Natural killer cell treated with Interleukin-12 subunit alpha and Interleukin-12 subunit beta and Interleukin-15 and Interleukin-18, amount 100 ng/mL, for 72 hours (primary cell): ENCODE results near the gene HAGHL. TPM values are rescaled to one million over a fixed set of nuclear protein-coding genes. Genes with fewer than 3 reads are reported as not detected.
A peak's percentile ranks its signal among the peaks of the same experiment; 100 is the strongest.

Experiments used
- ATAC-seq, 2 donors: fragments of 150-1000 bp; cut with Tn5 transposase in 1 of 2; sonication (Bioruptor Pico), chemical (Tn5 transposase) in 1 of 2; 2 replicates each; pipeline ENCODE4 v1.10.0; 2021
- DNase-seq: peaks from one replicate; pipeline ENCODE4 v3.0.0; 2022; ENCODE audit warnings: low spot score
- H3K27ac Mint-ChIP-seq, 2 donors: 1 replicate in 1 of 2; 2 replicates in 1 of 2; pipeline ENCODE4 v1.8.0; 2022; ENCODE audit warnings: mixed read lengths in 2 of 2, mild to moderate bottlenecking in 1 of 2, moderate library complexity in 1 of 2
- H3K27me3 Mint-ChIP-seq, 2 donors: 1 replicate in 1 of 2; 2 replicates in 1 of 2; pipeline ENCODE4 v1.8.0; 2022; ENCODE audit warnings: mixed read lengths in 2 of 2
- H3K36me3 Mint-ChIP-seq: one replicate; pipeline ENCODE4 v1.8.0; 2022; ENCODE audit warnings: mixed read lengths
- H3K4me1 Mint-ChIP-seq, 2 donors: 1 replicate in 1 of 2; 2 replicates in 1 of 2; pipeline ENCODE4 v1.8.0; 2022; ENCODE audit warnings: low read depth in 2 of 2, mixed read lengths in 2 of 2, mild to moderate bottlenecking in 1 of 2
- H3K4me3 Mint-ChIP-seq: one replicate; pipeline ENCODE4 v1.8.0; 2022; ENCODE audit warnings: mixed read lengths
- H3K9me3 Mint-ChIP-seq: 2 replicates; pipeline ENCODE4 v1.8.0; 2022; ENCODE audit warnings: mixed read lengths
- total RNA-seq, 2 donors: library from RNA; stranded (reverse); gene quantifications; one replicate each; pipeline ENCODE4 v1.2.3, GENCODE V29; 2022

Gene HAGHL
- total RNA-seq, 2 donors from 2014 or later = 5.4 to 15.3 TPM

DNA sequence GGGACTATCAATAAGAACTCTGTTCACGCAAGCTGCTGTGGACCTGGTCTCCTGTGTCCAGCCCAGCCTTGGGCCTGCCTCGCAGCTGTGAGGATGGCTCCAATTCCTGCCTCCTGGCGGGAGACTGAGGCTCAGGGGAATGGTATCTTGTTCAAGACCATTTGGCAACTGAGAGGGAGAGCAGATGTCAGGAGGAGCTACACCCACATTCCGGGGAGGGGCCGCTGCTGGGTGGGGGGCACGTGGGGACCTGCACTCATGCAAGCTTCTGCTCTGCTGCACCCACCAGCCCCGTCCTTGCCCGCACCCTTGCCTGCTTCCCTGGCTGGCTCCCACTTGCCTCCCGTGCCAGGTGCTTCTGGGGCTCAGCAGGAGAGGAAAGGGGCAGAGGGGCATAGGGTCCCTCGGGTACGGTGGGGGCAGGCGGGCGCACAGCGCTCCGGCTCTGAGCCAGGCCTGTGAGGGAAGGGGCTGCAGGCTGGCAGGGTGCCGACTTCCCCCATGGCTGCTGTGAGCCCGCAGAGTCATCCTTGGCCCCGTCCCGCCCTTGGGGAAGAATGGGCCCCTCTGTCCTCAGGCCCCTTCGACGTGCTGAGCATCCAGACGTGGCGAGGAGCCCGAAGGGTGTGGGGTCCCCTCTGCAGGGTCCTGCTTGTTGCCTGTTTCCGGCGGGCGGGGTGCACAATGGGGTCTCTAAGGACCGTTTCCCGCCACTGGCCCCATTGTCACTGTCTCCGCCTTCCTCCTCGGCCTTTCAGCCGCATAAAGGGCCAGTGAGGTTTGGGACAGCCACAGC, 9.3 kb upstream of the HAGHL start:
- Mint-ChIP-seq H3K27me3 (peaks cover 0 to 2% of the 10 kb centered on the region in 2 donors), H3K36me3 (no peaks in the 10 kb centered on the region), H3K9me3 (no peaks in the 10 kb centered on the region), H3K27ac (no peak overlapping the region), H3K4me3 (no peak overlapping the region), H3K4me1 (peaks cover 0 to 16% of the 10 kb centered on the region in 2 donors)
- no peak for ATAC-seq
- no peak for DNase-seq

DNA sequence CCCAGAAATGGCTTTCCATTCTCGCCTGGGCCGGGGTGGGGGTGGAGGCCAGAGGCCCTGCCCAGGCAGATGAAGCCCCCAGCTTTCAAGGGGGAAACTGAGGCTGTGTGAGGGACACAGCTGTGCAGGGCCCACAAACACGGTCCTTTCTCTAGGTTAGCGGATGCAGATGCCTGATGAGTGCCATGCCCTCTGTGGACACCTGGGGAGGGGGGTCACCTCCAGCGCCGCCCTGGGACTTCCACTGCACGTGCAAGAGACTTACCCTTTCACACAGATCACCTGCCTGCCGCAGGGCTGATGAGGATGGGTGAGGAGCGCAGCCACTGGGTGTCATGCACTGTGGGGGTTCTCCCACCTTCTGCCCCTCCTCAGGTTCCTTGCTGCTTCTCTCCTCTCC, 8.5 kb upstream of the HAGHL start:
- Mint-ChIP-seq H3K27ac (no peak overlapping the region), H3K27me3 (no peaks in the 10 kb centered on the region), H3K36me3 (no peaks in the 10 kb centered on the region), H3K9me3 (no peaks in the 10 kb centered on the region), H3K4me3 (no peak overlapping the region), H3K4me1 (peaks cover 0 to 15% of the 10 kb centered on the region in 2 donors)
- no peak for DNase-seq
- ATAC-seq = no peak

DNA sequence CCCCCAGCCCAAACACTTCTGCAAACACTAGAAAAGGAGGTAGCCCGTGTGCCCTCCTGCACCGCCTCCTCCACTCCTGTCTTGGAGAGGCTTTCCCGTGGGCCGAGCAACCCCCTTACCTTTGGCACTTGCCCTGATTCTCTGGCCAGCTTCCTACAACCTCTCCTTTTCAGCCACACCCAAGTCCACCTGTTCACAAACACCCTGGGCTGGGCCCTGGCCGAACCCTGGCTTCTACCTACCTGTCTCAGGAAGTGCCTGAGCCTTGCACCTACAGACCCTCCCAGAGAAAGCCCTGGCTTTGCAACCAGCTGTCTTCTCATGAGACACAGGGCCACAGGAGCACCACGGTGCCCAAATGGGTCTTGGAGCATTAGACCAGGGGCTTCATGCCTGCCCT, 8.0 kb upstream of the HAGHL start:
- ATAC-seq = no peak
- Mint-ChIP-seq H3K4me3 (peak overlapping the region; percentile 79), H3K4me1 (peaks cover 0 to 15% of the 10 kb centered on the region in 2 donors), H3K27ac (no peak overlapping the region), H3K27me3 (no peaks in the 10 kb centered on the region), H3K9me3 (no peaks in the 10 kb centered on the region), H3K36me3 (no peaks in the 10 kb centered on the region)
- DNase-seq = no peak

DNA sequence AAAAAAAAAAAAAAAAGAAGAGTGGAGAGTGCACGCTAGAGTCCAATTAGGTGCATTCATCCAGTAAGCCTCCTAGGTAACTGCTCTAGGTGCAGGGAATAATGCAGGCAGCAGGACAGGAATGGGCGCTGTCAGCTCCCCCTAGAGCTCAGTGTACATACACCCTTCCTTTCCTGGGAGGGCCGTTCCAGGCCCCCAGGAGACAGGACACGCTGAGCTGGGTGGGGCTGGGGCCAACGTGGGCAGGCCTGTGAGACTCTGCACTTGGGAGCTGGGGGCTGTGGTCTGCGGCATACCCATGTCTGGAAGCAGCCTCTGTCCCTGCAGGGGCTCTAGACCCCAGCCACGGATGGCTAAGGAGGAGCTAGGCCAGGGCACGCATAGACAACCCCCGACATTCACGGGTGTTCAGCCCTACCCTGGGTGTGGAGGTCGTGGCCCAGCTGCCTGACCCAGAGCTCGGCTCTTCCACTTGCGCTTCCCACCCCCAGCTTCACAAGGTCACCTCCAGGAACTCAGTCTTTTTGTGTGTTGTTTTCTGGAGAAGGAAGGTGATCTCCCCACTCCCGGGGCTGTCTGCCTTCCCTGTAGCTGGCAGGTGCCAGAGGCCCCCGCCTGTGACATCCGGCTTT, 7.0 kb upstream of the HAGHL start:
- Mint-ChIP-seq H3K27me3 (no peaks in the 10 kb centered on the region), H3K36me3 (no peaks in the 10 kb centered on the region), H3K27ac (peak overlapping the region; percentile 41 to 57), H3K9me3 (no peaks in the 10 kb centered on the region), H3K4me3 (peak overlapping the region; percentile 79), H3K4me1 (peaks cover 0 to 15% of the 10 kb centered on the region in 2 donors)
- DNase-seq (no peak), ATAC-seq (no peak)

DNA sequence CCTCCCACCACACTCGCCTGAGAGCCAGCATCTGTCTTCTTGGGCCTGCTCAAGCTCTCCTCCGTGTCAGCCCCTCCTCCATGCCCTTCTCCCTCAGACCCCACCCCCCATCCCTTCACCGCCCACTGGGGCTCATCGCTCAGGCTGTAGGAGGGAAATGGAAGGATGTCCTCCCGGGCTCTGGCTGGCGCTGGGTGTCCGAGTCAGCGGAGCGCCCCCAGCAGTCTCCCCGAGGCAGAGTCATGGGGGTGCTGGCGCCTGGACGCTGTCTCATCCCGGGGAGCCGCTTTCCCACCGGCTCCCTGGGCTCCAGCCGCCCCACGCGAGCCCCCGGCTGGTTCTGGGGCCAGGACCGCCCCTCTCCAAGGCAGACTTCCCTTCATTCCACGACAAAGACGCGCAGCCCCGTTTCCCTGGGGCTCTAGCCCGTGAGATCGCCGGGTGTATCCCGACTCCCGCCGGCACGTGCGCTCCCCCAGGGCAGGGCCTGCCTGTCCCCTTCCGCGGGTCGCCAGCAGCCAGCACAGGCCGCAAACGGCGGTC, 6.4 kb upstream of the HAGHL start:
- Mint-ChIP-seq H3K36me3 (no peaks in the 10 kb centered on the region), H3K9me3 (no peaks in the 10 kb centered on the region), H3K27ac (peak overlapping the region; percentile 41 to 57), H3K4me3 (peak overlapping the region; percentile 79), H3K4me1 (peaks cover 0 to 15% of the 10 kb centered on the region in 2 donors), H3K27me3 (no peaks in the 10 kb centered on the region)
- DNase-seq = no peak
- peak; percentile 29 to 37 for ATAC-seq

DNA sequence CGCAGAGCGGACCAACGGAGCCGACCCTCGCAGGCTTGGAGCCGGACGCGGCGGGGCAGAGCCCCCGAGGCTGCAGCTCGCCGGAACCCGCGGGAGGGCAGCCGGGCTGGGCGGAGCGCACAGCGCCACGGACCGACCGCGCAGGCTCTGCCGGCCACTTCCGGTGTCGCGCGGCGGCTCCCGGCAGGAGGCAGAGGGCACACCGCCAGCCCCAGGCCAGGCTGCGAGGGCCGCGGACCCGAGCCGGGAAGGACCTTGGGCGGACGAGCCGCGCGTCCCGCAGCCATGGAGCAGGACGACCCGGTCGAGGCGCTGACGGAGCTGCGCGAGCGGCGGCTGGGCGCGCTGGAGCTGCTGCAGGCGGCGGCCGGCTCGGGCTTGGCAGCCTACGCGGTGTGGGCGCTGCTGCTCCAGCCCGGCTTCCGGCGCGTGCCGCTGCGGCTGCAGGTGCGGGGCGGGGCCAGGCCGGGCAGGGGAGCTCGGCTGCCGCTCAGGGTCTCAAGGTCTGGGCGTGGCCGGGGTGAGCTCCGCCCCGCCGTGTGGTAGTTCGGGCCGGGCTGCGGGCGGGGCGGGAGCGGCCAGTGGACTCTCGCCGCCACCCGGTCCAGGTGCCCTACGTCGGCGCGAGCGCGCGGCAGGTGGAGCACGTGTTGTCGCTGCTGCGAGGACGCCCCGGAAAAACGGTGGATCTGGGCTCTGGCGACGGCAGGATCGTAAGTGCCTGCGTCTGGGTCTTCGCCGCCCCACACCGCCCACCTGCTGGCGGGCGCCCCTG, 5.7 kb upstream of the HAGHL start, which contains the start of gene ANTKMT:
ANTKMT (plus strand) TSS at position 157 of the 775 bp plus-strand sequence; CDS start at position 286, 129 bp downstream.
- H3K27me3 Mint-ChIP-seq = no peaks in the 10 kb centered on the region
- DNase-seq (peak; percentile 88), ATAC-seq (peak; percentile 83 to 90)
- peak within 1 kb of the TSS; percentile 41 to 57 for H3K27ac Mint-ChIP-seq
- H3K4me1 Mint-ChIP-seq = peaks cover 0 to 15% of the 10 kb centered on the region in 2 donors
- no peaks in the 10 kb centered on the region for H3K9me3 Mint-ChIP-seq
- peak within 1 kb of the TSS; percentile 79 for H3K4me3 Mint-ChIP-seq
- no peaks in the 10 kb centered on the region for H3K36me3 Mint-ChIP-seq

DNA sequence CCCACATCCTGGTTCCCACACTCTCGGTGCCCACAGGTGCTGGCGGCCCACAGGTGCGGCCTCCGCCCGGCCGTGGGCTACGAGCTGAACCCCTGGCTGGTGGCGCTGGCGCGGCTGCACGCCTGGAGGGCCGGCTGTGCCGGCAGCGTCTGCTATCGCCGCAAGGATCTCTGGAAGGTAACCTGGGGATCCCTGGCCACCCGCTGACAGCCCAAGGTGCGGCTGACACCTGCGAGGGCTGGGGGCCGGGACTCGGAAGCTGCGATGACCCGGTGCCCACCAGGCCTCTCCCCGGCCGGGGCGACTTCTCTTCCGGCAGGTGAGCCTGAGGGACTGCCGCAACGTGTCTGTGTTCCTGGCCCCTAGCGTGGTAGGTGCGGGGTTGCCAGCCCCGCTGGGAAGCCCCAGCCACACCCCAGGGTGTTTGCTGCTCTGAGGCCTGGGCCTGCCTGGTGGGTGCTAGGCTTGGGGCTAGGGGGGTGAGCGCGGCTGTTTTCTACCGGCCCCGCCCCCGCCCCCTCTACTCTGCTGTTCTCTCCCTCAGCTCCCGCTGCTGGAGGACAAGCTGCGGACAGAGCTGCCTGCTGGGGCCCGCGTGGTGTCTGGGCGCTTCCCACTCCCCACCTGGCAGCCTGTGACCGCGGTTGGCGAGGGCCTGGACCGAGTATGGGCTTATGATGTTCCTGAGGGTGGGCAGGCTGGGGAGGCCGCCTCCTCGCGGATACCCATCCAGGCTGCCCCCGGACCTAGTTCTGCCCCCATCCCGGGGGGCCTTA, 5.0 kb upstream of the HAGHL start:
- no peak for DNase-seq
- no peak for ATAC-seq
- Mint-ChIP-seq H3K36me3 (no peaks in the 10 kb centered on the region), H3K4me1 (peaks cover 0 to 15% of the 10 kb centered on the region in 2 donors), H3K4me3 (peak overlapping the region; percentile 49), H3K27ac (no peak overlapping the region), H3K27me3 (no peaks in the 10 kb centered on the region), H3K9me3 (no peaks in the 10 kb centered on the region)

DNA sequence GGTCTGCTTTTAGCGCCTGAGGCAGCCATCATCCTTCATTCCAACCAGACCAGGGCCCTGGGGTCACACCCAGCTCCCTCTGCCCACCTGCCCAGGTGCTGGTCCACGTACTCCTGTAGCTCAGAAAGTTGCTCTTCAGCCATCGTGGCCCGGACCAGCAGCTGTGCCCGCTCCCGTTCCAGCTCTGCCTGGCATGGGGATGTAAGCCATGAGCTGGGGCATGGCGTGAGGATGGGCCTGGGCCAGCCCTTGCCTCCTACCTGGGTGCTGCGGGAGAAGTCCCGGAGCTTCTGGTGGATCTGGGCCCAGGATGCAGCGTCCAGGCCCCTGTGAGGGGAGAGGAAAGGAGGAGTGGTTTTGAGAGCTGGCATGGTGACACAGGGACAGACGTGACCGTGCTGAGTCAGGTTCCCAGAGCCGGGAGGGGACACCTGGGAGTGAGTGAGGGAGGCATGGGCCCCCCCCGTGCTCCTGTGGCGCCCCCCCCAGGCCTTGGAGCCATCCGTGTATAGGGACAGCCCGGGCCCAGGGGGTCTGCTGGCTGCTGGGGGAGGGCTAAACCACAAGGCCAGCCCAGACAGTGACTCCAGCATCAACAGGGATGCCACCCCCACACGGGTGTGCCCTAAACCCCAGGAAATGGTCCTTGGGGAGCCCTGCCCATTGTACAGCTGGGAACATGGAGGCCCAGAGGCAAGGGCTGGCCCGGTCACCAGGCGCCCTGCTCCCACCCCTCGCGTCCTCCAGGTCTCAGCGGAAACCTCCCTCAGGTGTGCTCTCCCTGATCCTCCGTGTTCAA, 3.9 kb upstream of the HAGHL start:
- no peak for ATAC-seq
- Mint-ChIP-seq H3K4me3 (peak overlapping the region; percentile 34), H3K27ac (no peak overlapping the region), H3K9me3 (no peaks in the 10 kb centered on the region), H3K36me3 (no peaks in the 10 kb centered on the region), H3K27me3 (no peaks in the 10 kb centered on the region), H3K4me1 (peaks cover 0 to 15% of the 10 kb centered on the region in 2 donors)
- no peak for DNase-seq

DNA sequence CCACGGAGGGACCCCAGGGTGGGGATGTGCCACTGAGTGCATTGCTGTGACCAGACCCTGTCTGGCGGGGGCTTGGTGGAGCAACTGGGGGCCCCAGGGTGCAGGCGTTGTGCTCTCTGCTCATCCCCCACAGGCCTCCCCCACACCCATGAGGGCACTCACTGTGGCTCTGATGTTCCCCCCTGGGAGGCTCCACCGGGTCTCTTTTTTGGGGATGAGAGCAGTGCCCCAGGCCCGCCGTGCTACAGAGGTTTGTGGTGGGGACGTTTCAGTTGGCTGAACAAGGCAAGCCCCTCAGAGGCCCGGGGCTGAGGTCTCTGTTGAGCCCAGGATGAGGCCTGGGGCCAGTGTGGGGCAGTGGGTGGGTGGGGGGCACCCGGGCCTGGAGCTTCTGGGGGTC, 3.2 kb upstream of the HAGHL start:
- Mint-ChIP-seq H3K27me3 (no peaks in the 10 kb centered on the region), H3K4me1 (peaks cover 0 to 15% of the 10 kb centered on the region in 2 donors), H3K9me3 (no peaks in the 10 kb centered on the region), H3K36me3 (no peaks in the 10 kb centered on the region), H3K27ac (no peak overlapping the region), H3K4me3 (no peak overlapping the region)
- ATAC-seq (no peak), DNase-seq (no peak)

DNA sequence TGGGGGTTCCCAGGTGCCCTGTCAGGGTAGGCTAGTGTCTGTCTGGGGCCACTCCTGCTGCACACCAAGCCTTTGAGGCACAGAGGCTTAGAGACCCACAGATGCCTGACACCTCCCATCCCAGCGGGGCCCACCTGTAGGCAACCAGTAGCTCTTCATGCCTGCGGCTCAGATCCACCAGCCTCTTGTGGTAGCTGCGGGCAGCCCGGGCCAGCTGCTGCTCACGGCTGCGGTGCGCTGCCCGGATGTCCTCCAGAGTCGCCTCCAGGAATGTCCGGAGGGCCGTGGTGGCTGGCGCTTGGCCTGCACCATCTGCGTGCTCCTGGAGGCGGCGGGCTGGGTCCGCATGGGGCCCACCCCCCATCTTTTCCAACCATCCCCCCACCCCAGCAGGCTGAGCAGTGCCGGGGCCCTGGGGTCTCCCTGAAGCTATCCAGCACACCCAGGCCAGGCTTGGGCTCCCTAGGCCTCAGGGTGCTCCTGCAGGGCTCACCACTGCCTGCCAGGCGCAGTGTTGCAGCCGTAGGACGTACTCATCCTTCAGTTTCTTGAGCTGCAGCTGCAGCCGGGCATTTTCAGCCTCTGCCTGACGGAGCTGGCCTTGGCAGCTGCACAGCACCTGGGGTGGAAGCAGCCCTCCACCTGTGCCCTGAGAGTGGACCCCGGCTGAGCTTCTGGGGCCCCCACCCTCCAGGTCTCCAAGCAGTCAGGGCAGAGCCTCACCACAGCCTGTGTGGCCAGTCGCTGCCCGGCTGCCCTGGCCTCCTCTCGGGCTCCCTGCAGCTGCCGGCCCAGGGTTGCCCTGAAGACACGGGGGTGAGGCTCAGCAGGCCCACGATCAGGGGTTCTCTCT, 2.5 kb upstream of the HAGHL start:
- no peaks in the 10 kb centered on the region for H3K36me3 Mint-ChIP-seq
- DNase-seq (no peak), ATAC-seq (no peak)
- no peak overlapping the region for H3K27ac Mint-ChIP-seq
- H3K9me3 Mint-ChIP-seq = no peaks in the 10 kb centered on the region
- H3K4me1 Mint-ChIP-seq = peaks cover 0 to 9% of the 10 kb centered on the region in 2 donors
- no peaks in the 10 kb centered on the region for H3K27me3 Mint-ChIP-seq
- H3K4me3 Mint-ChIP-seq = no peak overlapping the region

DNA sequence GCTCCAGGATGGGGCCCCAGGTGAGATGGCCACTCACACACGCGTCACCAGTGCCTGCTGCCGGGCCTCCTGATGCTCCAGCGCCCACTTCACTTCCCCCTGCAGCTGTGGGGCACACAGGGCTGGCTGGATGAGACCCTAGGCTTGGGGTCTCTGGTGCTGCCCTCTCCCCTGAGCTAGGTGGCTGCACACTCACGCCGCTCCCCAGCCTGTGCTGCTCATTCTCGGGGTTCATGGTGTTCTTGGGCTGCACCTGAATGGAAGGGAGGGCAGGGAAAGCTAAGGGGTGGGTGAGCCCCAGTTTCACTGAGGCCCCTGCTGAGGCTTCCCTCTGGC, 1.9 kb upstream of the HAGHL start:
- DNase-seq (no peak), ATAC-seq (no peak)
- Mint-ChIP-seq H3K4me3 (no peak overlapping the region), H3K27ac (no peak overlapping the region), H3K4me1 (peaks cover 0 to 8% of the 10 kb centered on the region in 2 donors), H3K9me3 (no peaks in the 10 kb centered on the region), H3K36me3 (no peaks in the 10 kb centered on the region), H3K27me3 (no peaks in the 10 kb centered on the region)
